Stimulated activated CD8-positive, alpha-beta memory T cell treated with anti-CD3 and anti-CD28 coated beads, Interleukin-2, amount 100 ng/mL, for 48 hours (primary cell): ENCODE data around the gene UBE2J2.
A peak's percentile ranks its signal among the peaks of the same experiment; 100 is the strongest.
"Not testable (repeated sequence)": the region's sequence is repeated elsewhere in the genome, so short reads cannot be mapped to it uniquely, and the experiment has no call there.

Experiments used
- DNase-seq, 2 donors: peaks; one replicate each; pipeline ENCODE4 v3.0.0-alpha.2; 2020; ENCODE audit warnings: low read depth in 2 of 2

Gene UBE2J2

DNA sequence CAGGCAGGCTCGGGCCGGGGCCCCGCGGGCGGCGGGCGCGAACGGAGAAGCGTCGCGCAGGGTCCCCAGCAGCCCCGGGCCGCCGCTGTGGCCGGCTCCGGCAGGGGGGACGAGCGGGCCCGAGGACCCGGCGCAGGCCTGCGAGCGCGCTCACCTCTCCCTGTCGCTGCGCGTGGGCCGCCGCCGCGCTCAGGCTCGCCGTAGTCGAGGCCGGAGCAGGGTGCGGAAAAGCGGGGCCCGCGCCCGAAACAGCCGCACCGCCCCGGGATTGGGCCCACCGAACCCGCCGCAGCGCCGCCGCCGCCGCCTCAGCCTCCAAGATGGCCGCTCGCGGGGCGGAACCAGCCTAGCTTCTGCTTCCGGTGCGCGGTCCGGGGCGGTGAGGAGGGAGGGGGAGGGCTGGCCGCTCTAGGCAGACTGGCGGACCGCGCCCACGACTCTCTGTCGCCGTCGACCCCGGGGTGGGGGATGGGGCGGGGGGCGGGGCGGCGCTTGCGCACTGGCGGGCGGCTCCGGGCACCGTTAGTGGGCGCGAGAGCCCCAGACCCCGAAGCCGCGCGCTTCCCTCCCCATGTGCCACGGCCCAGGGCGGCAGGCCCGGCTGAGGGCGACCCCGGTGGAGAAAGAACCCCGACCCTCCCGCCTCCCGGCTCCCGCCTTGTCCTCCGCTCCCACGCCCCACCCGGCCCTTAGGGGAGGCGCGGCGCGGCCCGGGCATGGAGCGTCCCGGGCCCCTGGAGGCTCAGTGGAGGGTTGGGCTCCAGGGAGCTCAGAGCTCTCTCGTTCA is at the start of gene UBE2J2:
TSS of gene UBE2J2 (minus strand) at position 343 of the 787 bp plus-strand sequence. CDS start 5,862 bp downstream, outside the sequence.
- DNase-seq: peak; percentile 91 to 94

DNA sequence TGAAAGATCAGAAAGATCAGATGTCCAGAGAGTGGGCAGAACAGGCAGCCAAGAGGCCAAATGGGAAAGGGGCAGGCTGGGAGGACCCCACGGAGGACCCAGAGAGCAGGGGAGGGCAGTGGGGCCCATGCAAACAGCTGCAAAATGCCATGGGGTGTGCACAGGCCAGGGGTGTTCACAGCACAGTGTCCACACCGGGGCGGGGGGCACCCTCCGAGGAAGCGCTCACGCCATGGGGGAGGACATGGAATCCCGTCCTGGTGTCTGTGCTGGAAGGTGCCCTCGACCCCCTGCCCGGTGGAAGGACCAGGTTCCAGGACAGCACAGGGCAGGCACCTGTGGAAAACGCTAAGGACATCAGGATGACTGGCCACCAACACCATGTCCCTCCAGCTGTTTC is 49.3 kb upstream of the UBE2J2 start:
- no peak for DNase-seq

DNA sequence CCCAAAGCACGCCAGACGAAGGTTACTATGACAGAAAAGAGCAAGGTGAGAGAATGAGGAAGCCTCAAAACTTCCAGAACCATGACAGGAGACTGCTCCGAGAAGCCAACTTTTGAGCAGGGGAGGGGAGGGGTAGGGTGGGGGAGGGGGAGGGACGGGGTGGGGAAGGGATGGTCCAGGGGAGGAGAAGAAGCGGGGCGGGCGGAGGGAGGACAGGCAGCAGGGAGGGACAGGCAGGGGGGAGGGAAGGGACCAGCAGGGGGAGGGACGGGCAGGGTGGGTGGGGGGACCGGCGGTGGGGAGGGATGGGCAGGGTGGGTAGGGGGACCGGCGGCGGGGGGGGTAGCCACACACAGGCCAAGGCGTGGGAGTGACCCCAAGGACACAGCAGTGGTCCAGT is 48.8 kb upstream of the UBE2J2 start:
- no peak for DNase-seq

DNA sequence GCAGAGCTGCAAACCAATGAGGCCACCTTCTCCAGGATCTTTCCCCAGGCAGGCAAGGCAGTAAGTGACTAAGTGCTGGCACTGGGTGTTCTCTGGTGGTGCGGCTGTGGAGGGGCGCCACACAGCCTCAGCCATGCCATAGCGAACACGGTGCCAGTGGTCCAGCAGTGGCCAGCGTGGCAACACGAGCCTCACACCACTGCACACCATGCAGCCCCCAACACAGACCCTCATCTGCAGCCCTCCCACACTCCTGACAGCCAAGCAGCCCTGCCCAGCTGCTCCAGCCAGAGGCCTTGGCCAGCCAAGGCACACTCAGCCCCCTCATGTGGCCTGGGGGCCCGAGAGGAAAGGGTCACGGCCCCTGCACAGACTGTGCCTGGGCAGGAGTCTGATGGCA is 47.8 kb upstream of the UBE2J2 start:
- DNase-seq: no peak

DNA sequence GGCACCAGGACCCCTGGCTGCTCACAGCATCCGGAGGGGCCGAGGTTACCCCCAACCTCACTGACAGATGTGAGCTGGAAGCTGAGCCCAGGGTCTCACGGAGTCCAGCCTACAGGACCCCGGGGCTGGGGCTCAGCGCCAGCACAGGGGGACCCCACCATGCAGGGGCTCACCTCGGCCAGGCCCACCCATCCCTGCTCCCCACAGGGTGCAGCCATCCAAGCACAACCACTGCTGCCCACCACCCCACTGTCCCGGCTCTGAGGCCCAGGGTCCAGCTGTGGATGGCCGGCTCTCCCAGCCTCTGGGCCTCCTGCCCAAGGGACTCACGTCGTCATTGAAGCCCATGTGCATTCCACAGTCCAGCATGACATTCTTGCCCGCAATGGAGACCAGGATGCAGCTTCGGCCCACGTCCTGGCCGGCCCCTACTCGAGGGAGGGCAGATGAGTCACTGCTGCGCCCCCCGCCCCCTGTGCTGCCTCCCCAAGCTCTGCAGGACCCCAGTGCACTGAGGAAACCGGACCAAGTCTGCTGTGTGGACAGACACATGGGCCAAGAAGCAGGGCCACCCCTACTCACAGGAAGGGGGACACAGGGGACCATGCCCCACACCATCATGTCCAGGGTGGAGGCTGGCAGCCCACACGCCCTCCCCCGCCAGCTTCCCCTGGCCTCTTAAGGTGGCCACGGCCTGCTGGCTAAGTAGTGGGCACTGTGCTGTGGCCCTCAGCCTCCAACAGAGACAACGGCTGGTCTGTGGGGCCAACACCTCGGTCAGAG is 47.2 kb upstream of the UBE2J2 start:
- DNase-seq: no peak

DNA sequence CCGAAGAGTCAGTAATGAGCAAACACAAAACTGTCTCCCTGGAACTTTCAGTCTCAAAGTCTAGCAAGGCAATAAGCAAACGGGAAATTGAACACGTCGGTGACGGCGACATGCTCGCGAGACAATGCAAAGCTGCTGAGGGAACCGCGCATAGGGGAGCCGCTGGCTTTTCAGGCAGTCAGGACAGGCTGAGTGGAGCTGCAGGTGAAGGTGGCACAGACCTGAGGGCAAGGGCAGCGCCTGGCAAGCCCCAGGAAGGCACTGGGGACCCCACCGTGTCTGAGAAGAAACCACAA is 45.9 kb upstream of the UBE2J2 start:
- no peak for DNase-seq

DNA sequence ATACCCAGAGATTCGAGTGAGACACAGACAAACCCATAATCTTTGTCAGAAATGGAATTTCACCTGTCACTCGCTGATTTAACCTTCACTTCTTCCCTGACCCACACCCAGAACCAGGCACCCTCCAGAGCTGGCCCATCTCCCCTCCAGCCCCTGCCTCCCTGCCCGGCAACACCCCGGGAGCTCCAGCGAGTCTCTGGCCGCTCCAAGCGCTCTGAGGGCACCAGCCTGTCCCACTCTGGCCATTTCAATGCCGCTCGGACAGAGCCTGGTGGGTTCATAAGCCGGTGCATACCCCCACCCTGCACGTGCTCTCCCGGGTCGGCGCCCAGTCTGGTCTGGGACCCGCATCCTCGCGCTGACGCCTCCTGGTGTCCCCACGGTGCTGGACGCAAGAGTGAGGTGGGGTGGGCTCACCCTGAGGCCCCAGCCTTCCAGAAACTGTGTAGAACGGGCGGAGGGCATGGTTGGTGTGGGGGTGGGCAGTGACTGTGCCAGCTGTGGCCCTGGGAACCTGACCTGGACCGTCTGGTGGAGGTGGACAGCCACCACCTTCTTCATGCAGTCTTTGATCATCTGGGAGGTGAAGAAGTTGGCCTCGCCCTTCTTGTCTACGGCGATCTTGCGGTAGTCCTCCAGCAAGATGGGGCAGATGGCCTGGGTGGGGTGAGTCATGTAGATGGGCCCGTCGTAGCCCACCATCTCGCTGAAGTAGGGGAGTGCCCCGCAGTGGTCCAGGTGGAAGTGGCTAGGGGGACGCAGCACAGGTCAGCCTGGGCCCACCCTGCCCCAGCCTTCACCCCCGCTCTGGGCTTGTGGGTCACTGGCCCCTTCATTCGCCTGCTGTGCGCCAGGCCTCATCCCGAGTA is 45.4 kb upstream of the UBE2J2 start:
- no peak for DNase-seq

DNA sequence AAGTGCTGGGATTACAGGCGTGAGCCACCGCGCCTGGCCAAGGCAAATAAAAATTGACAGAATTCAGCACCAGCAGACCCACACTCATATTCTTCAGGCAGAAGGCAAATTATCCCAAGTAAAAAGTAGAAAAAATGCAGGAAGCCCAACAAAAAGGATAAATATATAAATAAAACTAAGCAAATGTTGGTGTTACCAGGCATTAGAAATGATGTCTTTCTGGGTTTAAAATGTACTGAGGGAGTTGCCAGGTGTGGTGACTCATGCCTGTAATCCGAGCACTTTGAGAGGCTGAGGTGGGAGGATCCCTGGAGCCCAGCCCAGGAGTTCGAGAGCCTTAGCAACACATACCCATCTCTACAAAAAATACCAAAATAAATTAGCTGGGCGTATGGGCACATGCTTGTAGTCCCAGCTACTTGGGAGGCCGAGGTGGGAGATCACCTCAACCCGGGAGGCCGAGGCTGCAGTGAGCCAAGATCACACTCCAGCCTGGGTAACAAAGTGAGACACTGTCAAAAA is 44.5 kb upstream of the UBE2J2 start:
- no peak for DNase-seq

DNA sequence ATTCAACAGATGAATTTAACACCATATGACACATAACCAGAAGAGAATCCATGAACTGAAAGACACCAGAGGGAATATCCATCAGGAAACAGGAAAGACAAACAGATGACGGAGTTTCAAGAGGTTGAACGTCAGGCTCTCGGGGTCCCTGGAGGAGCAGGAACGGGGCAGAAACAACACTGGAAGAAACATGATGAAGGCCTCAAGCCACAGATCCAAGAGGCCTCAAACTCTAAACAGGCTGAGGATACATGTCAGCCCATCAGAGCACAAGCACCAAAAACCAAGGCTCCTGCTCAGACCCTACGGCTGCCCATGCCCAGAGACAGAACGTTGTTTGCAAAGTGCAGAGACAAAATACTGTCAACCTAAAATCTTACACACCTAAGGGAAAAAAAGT is 43.8 kb upstream of the UBE2J2 start:
- no peak for DNase-seq

DNA sequence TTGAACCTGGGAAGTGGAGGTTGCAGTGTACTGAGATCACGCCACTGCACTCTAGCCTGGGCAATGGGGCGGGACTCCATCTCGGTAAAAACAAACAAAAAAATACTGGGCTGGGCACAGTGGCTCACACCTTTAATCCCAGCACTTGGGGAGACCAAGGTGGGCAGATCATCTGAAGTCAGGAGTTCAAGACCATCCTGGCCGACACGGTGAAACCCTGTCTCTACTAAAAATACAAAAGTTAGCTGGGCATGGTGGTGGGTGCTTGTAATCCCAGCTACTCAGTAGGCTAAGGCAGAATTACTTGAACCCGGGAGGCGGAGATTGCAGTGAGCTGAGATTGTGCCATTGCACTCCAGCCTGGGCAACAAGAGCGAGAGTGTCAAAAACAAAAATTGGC is 42.5 kb upstream of the UBE2J2 start:
- DNase-seq: not testable (repeated sequence)

DNA sequence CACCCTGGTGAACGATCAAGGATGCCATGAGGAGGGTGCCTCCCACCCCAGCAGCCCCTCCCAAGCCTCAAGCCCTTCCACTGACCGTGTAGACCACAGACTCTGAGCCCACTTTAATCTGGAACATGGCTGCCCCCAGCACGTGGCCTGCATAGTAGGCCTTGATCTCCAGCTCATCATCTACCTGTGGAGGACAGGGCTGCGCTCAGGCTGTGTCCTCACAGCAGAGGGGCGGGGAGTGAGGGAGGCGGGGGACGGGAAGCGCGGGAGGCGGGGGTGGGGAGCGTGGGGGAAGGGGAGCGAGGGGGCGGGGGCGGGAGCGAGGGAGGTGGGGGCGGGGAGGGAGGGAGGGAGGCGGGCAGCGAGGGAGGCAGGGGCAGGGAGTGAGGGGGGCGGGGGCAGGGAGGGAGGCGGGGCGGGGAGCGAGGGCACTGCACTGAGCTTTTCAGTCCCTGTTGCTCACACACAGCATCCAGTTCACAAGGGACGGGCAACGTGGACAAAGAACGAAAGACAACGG is 41.8 kb upstream of the UBE2J2 start:
- no peak for DNase-seq

DNA sequence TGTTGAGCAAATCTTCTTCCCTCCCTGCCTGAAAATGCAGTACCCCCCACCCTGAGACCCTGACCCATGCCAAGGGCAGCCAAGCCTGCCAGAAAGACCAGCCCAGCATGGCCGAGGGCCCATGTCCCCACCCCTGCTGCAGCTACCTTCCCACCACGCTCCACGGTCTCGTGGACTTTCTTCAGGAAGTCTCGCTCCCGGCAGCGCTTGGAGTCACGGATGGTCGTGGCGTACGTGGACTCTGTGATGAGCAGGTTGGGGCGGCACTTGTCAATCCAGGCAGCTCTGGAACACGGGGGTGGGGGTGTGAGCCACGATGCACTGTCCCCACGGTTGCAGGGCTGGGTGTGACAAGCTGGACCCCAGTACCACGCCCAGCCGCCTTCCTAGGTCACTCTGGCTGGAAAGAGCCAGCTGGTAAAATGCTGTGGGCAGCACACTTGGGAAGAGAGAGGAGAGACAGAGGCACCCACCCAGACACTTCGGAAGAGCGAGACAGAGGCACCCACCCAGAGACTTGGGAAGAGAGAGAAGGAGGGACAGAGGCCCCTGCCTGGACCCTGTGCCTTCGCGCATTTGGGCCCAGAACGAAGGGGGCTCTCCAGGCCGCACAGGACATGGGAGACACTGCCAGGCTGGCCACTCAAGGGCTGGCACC is 41.2 kb upstream of the UBE2J2 start:
- DNase-seq: no peak

DNA sequence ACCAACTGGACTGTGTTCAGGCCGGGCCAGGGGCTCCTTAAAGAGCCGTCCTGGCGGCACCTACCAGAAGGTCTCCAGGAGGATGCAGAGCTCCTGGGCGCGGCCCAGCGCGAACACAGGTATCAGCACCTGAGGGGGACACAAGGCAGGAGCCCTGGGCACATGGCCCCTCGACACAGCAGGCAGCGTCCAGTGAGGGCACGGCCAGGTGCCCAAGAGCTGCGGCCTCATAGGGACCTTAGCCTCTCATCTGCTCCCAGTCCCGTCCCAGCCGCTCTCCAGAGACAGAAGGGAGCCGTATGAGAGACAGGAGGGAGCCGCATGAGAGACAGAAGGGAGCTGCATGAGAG is 40.6 kb upstream of the UBE2J2 start:
- DNase-seq: no peak

DNA sequence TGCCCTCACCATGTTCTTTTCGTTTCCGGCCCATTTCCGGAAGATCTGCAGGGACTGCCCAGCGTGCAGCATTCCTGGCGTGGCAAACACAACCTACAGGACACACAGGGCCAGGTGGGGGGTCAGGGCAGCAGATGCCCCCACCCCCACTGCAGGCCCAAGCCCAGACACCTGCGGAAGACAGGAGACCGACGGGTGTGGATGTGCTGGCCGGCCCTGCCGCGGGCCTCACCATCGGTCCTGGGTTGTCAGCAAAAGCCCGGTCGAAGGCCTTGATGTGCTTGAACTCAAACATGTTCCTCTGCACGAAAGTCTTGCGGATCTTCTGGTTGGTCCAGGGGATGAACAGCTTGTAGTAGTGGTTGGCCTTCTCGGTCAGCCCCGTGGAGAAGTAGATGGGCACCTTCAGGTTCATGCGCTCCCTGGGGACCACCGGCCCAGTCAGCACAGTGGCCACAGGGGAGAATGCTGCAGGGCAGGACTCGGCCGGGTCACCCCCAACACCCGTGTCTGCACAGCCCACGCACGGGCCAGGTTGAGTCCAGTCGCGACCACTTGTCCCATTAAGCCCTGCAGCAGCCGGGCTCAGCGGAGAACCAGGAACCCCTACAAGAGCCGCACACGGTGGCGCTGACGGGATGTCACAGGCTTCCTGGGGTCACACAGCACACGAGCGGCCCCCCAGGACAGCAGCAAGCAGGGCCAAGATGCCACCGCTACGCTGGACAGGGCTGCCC is 40.0 kb upstream of the UBE2J2 start:
- no peak for DNase-seq

DNA sequence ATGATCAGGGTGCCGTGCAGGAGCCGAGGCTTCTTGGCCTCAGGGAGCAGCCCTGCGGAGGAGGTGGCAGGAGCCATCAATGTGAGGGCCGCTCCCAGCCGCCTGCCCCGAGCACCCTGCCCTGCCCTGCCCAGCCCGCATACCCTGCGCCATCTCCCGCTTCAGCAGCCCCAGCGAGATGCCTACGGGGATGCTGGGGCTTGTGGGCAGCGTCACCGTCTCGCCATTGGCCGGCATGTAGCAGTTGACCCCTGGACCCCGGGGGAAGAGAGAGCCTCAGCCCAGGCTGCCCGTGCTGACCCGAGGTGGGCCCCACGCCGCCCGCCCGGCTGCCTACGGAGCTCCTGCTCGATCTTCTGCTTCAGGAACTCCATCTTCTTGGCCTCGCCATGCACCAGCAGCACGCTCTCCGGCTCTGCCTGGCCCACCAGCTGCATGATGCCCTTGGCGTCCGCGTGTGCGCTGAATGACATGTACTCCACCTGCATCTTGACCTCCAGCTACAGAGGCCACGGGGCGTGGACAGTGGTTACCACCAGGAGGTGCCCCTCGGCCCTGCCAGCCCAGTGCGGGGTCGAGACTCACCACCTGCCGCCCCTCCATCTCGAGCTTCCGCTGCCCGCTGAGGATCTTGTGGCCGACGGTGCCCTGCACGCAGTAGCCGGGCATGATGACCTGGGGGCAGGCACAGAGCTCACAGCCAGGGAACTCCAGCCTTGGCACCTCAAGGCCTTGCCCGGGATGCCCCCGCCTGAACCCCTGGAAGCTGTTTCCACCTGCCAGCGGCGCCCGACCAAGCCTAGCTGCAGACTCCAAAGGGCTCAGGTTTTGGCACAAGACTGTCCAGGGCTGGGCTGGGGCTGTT is 39.0 kb upstream of the UBE2J2 start:
- DNase-seq: no peak

DNA sequence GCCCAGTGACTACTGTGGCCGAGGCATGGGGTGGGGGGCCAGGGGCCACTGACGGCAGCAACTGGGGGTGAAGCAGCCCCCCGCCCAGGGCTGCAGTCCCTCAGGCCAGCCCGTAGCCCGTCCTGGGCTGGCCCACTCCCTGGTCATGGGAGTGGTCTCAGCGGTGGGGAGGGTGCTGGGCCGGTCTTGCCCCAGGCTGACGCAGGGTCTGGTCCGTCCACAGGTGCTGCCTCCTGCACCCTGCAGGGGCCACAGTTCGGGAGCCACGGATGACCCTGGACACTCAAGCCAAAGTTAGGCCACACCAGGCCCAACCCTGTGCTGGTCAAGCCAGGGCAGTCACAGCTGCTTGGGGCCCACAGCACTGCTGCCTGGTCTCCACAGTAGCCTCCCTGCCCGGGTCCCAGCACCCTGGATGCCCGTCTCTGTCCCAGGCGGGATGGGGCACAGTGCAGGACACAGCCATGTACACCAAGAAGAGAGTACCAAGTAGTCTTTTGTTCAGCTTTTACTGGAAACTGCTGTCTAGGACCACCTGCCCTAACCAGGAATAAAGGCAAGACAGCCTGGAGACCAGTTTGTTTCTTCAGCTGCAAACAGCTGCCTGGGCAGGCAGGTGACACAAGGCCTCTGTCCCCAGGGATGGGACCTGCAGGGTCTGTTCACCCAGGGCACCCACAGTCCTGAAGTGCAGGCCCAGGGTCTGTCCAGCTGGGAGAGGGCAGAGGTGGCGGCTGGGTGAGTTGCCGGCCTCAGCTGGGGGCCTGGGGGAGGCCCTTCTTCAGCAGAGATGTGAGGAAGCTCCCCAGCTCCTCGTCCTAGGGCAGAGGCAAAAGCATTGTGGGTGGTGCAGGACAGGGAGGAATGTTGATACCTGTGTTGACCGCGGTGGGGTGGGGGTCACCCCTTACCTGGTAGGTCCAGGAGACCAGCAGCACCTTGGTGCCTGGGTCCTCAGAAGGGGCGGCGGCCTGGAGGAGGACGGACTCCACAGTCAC is 37.8 kb upstream of the UBE2J2 start:
- no peak for DNase-seq

DNA sequence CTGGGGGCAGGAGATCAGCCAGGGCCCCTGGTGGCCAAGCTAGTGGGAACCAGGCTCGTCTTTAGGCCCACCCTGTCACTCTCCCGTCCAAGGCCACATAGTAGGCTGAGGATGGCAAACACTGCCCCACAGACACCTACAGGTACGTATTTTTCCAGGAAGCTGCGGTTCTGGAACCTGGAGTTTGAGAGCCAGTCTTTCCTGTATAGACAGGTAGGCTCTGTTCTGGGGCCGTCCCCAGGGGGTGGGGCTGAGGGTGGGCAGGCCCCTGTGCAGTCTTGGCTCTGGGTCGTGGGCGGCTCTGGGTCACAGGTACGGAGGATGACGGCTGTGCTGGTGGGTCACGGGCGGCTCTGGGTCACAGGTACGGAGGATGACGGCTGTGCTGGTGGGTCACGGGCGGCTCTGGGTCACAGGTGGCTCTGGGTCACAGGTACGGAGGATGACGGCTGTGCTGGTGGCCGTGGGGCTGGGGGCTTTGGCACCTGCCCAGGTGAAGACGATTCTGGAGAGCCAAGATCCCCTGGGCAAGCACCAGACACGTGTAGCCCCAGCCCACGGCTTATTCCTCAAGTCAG is 36.9 kb upstream of the UBE2J2 start:
- DNase-seq: no peak

DNA sequence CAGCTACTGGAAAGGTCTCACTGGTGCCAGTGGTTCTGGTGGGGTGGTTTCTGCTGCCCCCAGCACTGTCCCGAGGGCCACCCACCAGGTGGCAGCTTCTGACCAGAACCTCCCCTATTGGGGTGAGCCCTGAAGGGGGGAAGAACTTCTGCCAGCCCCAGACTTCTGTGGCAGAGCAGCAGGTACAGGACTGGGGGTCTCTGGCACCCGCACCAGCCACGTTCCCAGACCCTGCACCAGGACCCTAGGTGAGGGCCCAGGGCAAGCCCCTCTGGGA is 36.4 kb upstream of the UBE2J2 start:
- DNase-seq: no peak
